Bronchial epithelial cell (primary cell): Measurements from ENCODE around the gene AGXT2. TPM values are rescaled to one million over a fixed set of nuclear protein-coding genes. Genes with fewer than 3 reads are reported as not detected.

ENCODE experiments used
- DNase-seq: peaks from one replicate; pipeline ENCODE4 v3.0.0-alpha.2; 2010; ENCODE audit warnings: low read depth
- FAIRE-seq: peaks from 2 replicates; lab custom pipeline; 2011; peaks lifted over from hg19 to GRCh38; lab: Jason Lieb, UNC
- H3K27me3 ChIP-seq: 2 replicates; pipeline ENCODE4 v1.5.1; 2011; ENCODE audit warnings: low read length; ENCODE audit not compliant: control insufficient read depth, insufficient read depth
- H3K36me3 ChIP-seq: 2 replicates; pipeline ENCODE4 v1.5.1; 2011; ENCODE audit warnings: low read length; ENCODE audit not compliant: control insufficient read depth, insufficient read depth
- H3K4me3 ChIP-seq: 2 replicates; pipeline ENCODE4 v1.5.1; 2011; ENCODE audit warnings: mild to moderate bottlenecking, low read depth, low read length, control low read depth
- total RNA-seq: library from RNA; depleted of rRNA; stranded (reverse); fragments of >200 nt; gene quantifications from 2 replicates; pipeline ENCODE4 v1.2.1, GENCODE V29; 2014
- TF ChIP-seq, protein P1 (sequence below): IDR thresholded peaks from 2 replicates; pipeline ENCODE4 v1.5.1; 2011; ENCODE audit warnings: mild to moderate bottlenecking, moderate library complexity, low read length, control low read depth, inconsistent platforms; ENCODE audit not compliant: insufficient read depth, severe bottlenecking

The AGXT2 gene
- total RNA-seq, 1 donor from 2014 or later = not detected

DNA sequence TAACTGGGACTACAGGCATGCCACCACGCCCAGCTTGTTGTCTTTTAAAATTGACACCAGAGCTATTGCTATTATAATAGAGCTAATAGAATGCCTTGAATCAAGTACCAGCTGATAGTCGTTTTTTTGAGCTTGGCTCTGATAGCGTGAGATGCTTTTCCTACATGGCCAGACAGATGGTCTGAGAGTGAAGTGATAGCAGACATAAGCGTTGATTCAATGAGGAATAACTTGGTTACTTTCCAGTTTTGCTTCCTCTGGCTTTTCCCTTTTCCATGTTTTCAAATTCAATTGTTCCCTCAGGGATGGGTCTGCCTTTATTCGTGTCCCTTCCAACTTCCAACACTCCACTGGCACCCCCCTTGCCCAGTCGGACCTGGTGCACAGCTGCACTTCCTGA, 15.4 kb downstream of the AGXT2 start:
- Histone ChIP-seq H3K4me3 (no peak overlapping the region), H3K27me3 (no peaks in the 10 kb centered on the region), H3K36me3 (no peaks in the 10 kb centered on the region)
- TF ChIP-seq, protein P1, sequence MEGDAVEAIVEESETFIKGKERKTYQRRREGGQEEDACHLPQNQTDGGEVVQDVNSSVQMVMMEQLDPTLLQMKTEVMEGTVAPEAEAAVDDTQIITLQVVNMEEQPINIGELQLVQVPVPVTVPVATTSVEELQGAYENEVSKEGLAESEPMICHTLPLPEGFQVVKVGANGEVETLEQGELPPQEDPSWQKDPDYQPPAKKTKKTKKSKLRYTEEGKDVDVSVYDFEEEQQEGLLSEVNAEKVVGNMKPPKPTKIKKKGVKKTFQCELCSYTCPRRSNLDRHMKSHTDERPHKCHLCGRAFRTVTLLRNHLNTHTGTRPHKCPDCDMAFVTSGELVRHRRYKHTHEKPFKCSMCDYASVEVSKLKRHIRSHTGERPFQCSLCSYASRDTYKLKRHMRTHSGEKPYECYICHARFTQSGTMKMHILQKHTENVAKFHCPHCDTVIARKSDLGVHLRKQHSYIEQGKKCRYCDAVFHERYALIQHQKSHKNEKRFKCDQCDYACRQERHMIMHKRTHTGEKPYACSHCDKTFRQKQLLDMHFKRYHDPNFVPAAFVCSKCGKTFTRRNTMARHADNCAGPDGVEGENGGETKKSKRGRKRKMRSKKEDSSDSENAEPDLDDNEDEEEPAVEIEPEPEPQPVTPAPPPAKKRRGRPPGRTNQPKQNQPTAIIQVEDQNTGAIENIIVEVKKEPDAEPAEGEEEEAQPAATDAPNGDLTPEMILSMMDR = no peak
- DNase-seq (no peak), FAIRE-seq (no peak)

DNA sequence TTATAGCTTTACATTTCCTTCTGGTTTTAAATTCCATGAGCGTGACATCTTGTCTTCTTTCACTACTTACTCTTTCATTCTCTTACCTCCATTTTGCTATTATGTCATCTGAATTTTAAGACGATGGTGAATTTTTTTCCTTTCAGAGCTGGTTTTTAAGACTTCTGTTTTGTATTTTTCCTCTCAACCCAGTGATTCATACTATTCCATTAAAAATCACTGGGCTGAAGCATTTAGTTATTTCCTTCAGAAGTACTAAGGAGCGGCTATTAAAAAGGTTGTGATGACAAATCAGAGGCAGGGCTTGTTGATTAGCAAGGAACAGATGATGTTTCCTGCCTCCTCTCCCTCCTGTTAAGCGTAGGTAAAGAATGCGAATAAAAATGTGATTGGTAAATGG, 16.5 kb downstream of the AGXT2 start:
- TF ChIP-seq, protein P1 = no peak
- no peaks in the 10 kb centered on the region for H3K27me3 ChIP-seq
- no peak overlapping the region for H3K4me3 ChIP-seq
- DNase-seq (no peak), FAIRE-seq (no peak)
- no peaks in the 10 kb centered on the region for H3K36me3 ChIP-seq

DNA sequence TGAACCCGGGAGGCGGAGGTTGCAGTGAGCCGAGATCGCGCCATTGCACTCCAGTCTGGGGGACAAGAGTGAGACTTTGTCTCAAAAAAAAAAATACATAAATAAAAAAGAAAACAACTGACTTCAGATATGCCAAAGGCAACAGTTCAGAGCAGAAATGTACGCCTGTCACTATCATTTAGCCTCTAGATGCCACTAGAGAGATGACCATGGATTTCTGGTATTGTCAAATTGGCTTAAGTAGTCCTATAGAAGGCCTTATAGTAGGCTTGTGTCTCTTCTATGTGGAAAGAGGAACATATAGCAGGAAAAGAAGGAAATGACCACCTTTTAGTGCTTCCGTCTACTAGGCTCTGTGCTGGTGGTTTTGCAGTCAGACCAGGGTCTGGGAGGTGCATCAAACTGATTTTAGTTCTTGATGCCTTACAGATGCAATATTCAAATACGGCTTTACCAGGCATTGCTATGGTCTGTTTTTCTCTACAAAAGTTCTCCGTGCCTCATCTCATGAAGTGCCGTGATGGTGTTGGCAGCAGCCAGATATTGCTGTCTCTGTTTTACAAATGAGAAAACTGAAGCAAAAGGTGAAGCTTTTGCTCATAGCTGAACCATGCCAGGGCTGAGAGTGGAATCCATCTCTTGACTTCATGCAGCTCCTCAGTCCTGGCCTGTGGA, 17.2 kb downstream of the AGXT2 start:
- FAIRE-seq (no peak), DNase-seq (no peak)
- no peak overlapping the region for H3K4me3 ChIP-seq
- H3K27me3 ChIP-seq = no peaks in the 10 kb centered on the region
- H3K36me3 ChIP-seq = no peaks in the 10 kb centered on the region
- TF ChIP-seq, protein P1 = no peak

DNA sequence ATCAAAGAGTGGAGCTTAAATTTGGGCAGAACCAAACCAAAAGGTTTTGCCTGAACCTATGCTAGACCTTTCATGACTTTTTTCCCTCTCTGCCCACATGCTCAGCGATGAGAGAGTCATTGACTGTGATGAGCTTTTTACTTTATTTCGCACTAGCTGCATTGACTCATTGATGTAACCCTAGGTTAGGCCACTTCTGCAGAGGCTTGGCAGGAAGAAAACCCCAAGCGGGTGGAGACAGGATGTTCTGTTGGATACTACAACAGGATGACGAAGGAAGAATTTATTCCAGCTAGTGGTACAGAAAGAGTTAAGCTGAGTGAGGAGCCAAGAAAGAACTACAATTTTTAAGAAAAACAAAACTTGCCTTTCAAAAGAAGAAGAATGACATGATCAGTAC, 18.4 kb downstream of the AGXT2 start:
- FAIRE-seq (no peak), DNase-seq (peak; percentile 15)
- TF ChIP-seq, protein P1 = no peak
- H3K36me3 ChIP-seq = no peaks in the 10 kb centered on the region
- no peaks in the 10 kb centered on the region for H3K27me3 ChIP-seq
- no peak overlapping the region for H3K4me3 ChIP-seq

DNA sequence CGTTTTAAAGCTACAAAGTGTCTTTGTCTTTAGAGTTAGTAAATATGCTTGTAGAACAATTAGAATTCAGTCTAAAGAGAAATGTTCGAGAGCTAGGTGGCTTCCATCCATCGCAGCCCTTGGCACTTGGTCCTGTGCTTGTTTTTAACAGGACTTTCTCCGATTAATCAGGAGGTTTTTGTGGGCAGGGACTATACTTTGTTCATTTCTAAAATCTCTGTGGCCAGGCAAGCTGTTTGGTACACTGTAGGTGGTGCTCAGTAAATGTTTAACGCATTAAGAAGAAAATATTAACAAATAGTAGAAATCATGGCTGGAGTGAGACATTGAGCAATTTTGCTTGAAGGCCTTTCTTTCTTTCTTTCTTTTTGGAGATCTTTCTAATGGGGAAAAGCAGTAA, 20.8 kb downstream of the AGXT2 start:
- H3K27me3 ChIP-seq = no peaks in the 10 kb centered on the region
- TF ChIP-seq, protein P1 = no peak
- no peak overlapping the region for H3K4me3 ChIP-seq
- no peaks in the 10 kb centered on the region for H3K36me3 ChIP-seq
- DNase-seq (no peak), FAIRE-seq (no peak)
